GM12872 (cell line): ENCODE measurements around the gene ALDH1A2.

ENCODE experiments used
- CTCF ChIP-seq: IDR thresholded peaks from 3 replicates; pipeline ENCODE4 v1.5.1; 2011; ENCODE audit warnings: low read depth, mild to moderate bottlenecking, low read length, moderate library complexity; ENCODE audit not compliant: insufficient read depth

The ALDH1A2 gene

DNA sequence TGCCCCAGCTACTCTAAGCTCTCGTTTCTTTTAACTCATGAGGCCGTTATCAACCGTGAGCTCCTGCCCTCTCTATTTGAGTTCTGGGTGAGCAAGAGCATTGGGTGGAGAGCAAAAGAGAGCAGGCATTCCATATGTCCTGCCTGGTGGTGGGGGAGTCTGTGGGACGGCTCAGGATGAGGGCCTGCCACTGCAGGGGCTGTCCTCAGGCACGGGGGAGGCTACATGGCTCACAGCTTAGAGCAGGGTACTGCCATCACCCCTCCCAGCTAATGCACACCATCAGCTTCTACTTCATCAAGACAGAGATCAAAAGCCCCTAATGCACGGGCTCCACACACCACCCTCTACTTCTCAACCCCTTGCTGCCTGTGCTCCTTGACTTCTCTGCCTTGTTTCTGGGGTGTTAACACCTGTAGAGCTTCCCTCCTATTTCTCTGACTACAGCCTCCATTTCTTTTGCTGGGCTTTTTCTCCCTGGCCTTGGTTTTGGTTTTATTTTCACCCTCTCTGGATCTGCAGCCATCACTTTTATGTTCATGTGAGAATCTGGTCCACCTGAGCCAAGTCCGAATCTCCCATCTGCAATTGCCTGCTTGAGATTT lies 114.1 kb downstream of the ALDH1A2 start:
- no peak for TF ChIP-seq CTCF

DNA sequence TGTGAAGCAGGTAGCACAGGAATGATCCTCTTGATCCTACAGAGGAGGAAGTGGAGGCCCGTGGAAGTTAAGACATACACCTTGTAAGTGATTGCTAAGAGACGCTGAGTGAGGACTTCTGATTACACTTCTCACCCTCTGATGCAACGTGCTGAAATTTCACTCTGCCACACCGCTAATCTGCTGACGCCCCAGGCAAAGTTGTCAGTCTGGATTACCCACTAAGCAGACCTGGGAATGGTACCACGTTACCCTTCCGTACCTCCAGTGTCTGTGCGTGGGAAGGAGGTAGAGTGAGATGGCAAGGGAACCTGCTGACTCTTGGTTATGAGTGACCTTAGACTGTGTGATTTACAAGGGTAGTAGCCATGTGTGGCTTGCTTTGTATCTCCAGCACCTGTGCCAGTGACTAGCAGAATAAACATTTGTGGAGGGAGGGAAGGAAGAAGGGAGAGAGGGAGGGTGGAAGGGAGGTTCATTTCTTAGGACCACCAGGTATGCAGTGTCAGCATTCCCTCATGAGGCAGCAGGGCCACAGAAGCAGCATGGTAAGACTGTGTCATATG lies 115.0 kb downstream of the ALDH1A2 start:
- TF ChIP-seq CTCF = no peak

GRCh38 chr15:57949374-57949943 lies 116.1 kb downstream of the ALDH1A2 start:
- no peak for TF ChIP-seq CTCF

DNA sequence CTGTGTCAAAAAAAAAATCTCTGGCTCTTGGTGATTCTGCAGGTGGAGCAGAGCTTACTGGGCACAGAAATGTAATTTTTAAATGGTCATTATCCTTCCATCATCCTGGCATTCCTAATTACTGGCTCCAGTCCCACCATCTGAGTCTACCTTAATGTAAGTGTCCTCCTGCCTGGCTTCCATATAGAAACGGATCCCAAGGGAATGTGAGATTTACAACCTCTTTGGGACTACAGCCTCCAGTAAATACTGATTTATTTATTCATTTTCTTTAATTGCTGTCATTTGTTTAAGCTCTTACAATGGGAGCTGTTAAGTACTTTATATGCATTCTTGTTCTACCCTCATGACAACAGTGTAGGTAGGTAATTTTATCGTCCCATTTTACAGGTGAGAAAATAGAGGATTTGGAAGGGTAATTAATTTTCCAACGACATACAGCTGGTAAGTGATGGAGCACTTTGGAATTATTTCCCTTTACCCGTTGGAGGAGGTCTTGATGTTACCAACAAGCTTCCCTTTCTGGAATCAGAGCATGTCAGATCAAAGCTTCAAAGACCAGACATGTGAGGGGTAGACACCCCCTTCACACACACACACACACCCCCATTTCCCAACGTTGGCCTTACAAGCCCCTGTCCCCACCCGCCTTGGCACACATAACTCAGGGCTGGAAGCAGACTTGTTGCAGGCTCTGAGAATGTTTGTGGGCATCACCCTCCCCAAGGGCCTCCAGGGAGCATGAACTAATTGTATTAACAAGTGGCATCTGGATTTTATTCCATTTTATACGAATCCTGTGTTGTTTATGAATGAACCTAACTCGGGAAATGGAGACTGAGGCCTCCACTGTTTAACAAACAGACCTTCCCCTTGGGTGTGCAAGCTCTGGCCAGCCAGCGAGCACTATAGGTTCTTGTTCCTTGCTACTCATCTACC lies 116.9 kb downstream of the ALDH1A2 start:
- no peak for TF ChIP-seq CTCF

- no peak for TF ChIP-seq CTCF
Measured at GRCh38 chr15:57947781-57948180, 117.7 kb downstream of the ALDH1A2 start.

- no peak for TF ChIP-seq CTCF
Measured at GRCh38 chr15:57947282-57947681, 118.2 kb downstream of the ALDH1A2 start.

- no peak for TF ChIP-seq CTCF
Measured at GRCh38 chr15:57946491-57947048, 118.9 kb downstream of the ALDH1A2 start.
